ENCODE measurements around the gene ZNF853. TPM values are rescaled to one million over a fixed set of nuclear protein-coding genes. Genes with fewer than 3 reads are reported as not detected.
A peak's percentile ranks its signal among the peaks of the same experiment; 100 is the strongest.
"Not testable (repeated sequence)": the region's sequence is repeated elsewhere in the genome, so short reads cannot be mapped to it uniquely, and the experiment has no call there.

The ZNF853 gene
- total RNA-seq, 1 donor from 2014 or later: 6.2 TPM

- H3K36me3 Mint-ChIP-seq: peaks cover 3% of the 10 kb centered on the region
- no peaks in the 10 kb centered on the region for H3K27me3 ChIP-seq
- peak within 1 kb of the TSS; percentile 84 for H2AFZ ChIP-seq (replicated peaks)
- peaks cover 9% of the 10 kb centered on the region for H3K36me3 ChIP-seq
- peak within 1 kb of the TSS; percentile 97 for H3K27ac Mint-ChIP-seq
- no peaks in the 10 kb centered on the region for H3K4me1 ChIP-seq
- no peaks in the 10 kb centered on the region for H3K9me3 ChIP-seq (ENCODE audit: low read depth)
- peaks cover 6% of the 10 kb centered on the region for H3K4me1 Mint-ChIP-seq
- H3K4me3 ChIP-seq: peak within 1 kb of the TSS; percentile 66
- TF ChIP-seq EZH2phosphoT487 (IDR thresholded peaks at IDR 0.05) (no peak), EZH2 (IDR thresholded peaks at IDR 0.05) (no peak)
- TF ChIP-seq, protein P1, sequence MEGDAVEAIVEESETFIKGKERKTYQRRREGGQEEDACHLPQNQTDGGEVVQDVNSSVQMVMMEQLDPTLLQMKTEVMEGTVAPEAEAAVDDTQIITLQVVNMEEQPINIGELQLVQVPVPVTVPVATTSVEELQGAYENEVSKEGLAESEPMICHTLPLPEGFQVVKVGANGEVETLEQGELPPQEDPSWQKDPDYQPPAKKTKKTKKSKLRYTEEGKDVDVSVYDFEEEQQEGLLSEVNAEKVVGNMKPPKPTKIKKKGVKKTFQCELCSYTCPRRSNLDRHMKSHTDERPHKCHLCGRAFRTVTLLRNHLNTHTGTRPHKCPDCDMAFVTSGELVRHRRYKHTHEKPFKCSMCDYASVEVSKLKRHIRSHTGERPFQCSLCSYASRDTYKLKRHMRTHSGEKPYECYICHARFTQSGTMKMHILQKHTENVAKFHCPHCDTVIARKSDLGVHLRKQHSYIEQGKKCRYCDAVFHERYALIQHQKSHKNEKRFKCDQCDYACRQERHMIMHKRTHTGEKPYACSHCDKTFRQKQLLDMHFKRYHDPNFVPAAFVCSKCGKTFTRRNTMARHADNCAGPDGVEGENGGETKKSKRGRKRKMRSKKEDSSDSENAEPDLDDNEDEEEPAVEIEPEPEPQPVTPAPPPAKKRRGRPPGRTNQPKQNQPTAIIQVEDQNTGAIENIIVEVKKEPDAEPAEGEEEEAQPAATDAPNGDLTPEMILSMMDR (IDR thresholded peaks at IDR 0.05): no peak
- peak within 1 kb of the TSS; percentile 91 for H3K4me3 Mint-ChIP-seq
- H3K9me3 Mint-ChIP-seq: no peaks in the 10 kb centered on the region
- peaks cover 11% of the 10 kb centered on the region for H3K27me3 Mint-ChIP-seq (ENCODE audit: insufficient read depth, low read depth)
- peaks cover 11% of the 10 kb centered on the region for H3K79me2 ChIP-seq (ENCODE audit: low read depth)
- peaks cover 9% of the 10 kb centered on the region for H3F3A ChIP-seq (ENCODE audit: low read depth)
- DNase-seq (ENCODE audit: low spot score): peak; percentile 89
- H4K20me1 ChIP-seq (ENCODE audit: low read depth): no peaks in the 10 kb centered on the region
- H3K4me2 ChIP-seq: peak within 1 kb of the TSS; percentile 76
- H3K27ac ChIP-seq: peak within 1 kb of the TSS; percentile 76
- peak within 1 kb of the TSS; percentile 82 for H3K9ac ChIP-seq
These were observed 37.9 kb upstream of the ZNF853 start, which contains the start of gene ZDHHC4 for GRCh38 chr7:6577369-6578113. ZDHHC4 (plus strand) TSS chr7:6577454; CDS start chr7:6580562, 3,108 bp downstream.

- H3K36me3 Mint-ChIP-seq: peaks cover 6% of the 10 kb centered on the region
- peaks cover 6% of the 10 kb centered on the region for H3K4me1 Mint-ChIP-seq
- H3K9me3 ChIP-seq (ENCODE audit: low read depth): no peaks in the 10 kb centered on the region
- no peaks in the 10 kb centered on the region for H3K27me3 ChIP-seq
- DNase-seq (ENCODE audit: low spot score): no peak
- H3K9me3 Mint-ChIP-seq: no peaks in the 10 kb centered on the region
- H3K36me3 ChIP-seq: peaks cover 9% of the 10 kb centered on the region
- H2AFZ ChIP-seq (replicated peaks): no peak overlapping the region
- no peak for TF ChIP-seq EZH2phosphoT487 (IDR thresholded peaks at IDR 0.05)
- no peak for TF ChIP-seq EZH2 (IDR thresholded peaks at IDR 0.05)
- TF ChIP-seq, protein P1 (IDR thresholded peaks at IDR 0.05): no peak
- no peaks in the 10 kb centered on the region for H3K4me1 ChIP-seq
- H3K79me2 ChIP-seq (ENCODE audit: low read depth): peaks cover 11% of the 10 kb centered on the region
- no peak overlapping the region for H3K27ac Mint-ChIP-seq
- no peaks in the 10 kb centered on the region for H4K20me1 ChIP-seq (ENCODE audit: low read depth)
- H3K27ac ChIP-seq: no peak overlapping the region
- H3K4me3 ChIP-seq: peak overlapping the region; percentile 66
- H3K27me3 Mint-ChIP-seq (ENCODE audit: insufficient read depth, low read depth): peaks cover 5% of the 10 kb centered on the region
- H3K4me3 Mint-ChIP-seq: peak overlapping the region; percentile 91
- H3K9ac ChIP-seq: no peak overlapping the region
- peak overlapping the region; percentile 76 for H3K4me2 ChIP-seq
- peaks cover 9% of the 10 kb centered on the region for H3F3A ChIP-seq (ENCODE audit: low read depth)
These were observed 37.0 kb upstream of the ZNF853 start for GRCh38 chr7:6578114-6579084.

- Mint-ChIP-seq H3K4me3 (no peak overlapping the region), H3K27ac (peak overlapping the region; percentile 35)
These were observed 36.0 kb upstream of the ZNF853 start for GRCh38 chr7:6579446-6579845.

DNA sequence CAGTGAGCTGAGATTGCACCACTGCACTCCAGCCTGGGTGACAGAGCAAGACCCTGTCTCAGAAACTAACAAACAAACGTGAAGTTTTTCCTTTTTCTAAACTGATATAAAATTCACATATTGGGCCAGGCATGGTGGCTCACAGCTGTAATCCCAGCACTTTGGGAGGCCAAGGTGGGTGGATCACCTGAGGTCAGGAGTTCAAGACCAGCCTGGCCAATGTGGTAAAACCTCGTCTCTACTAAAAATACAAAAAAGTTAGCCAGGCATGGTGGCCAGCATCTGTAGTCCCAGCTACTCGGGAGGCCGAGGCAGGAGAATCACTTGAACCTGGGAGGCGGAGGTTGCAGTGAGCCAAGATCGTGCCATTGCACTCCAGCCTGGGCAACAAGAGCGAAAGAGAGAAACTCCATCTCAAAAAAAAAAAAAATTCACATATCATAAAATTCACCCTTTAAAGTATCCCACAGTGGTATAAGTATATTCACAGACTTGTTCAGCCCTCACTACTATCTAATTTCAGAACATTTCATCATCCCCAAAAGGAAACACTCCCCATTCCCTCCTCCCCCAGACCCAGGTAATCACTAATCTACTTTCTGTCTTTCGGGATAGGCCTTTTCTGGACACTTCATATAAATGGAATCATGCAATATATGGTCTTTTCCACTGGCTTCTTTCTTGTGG, 29.5 kb upstream of the ZNF853 start:
- H3K9me3 ChIP-seq (ENCODE audit: low read depth); H3K27ac ChIP-seq; H3K9ac ChIP-seq; H3K27me3 Mint-ChIP-seq (ENCODE audit: insufficient read depth, low read depth); H3K4me3 ChIP-seq; H3K27ac Mint-ChIP-seq; H3K4me2 ChIP-seq; DNase-seq (ENCODE audit: low spot score); H3K4me1 ChIP-seq; H4K20me1 ChIP-seq (ENCODE audit: low read depth); H3K27me3 ChIP-seq; H2AFZ ChIP-seq (replicated peaks); H3K9me3 Mint-ChIP-seq; H3K79me2 ChIP-seq (ENCODE audit: low read depth); H3K4me1 Mint-ChIP-seq: not testable (repeated sequence)
- H3K36me3 Mint-ChIP-seq: peaks cover 24% of the 10 kb centered on the region
- Histone ChIP-seq H3K36me3 (peaks cover 17% of the 10 kb centered on the region), H3F3A (ENCODE audit: low read depth) (peaks cover 13% of the 10 kb centered on the region)
- peak overlapping the region; percentile 10 for H3K4me3 Mint-ChIP-seq

More at GRCh38 chr7:6579446-6579845, 36.0 kb upstream of the ZNF853 start:
- H3F3A ChIP-seq (ENCODE audit: low read depth): peaks cover 9% of the 10 kb centered on the region
- H3K36me3 ChIP-seq: peaks cover 9% of the 10 kb centered on the region
- no peaks in the 10 kb centered on the region for H3K9me3 ChIP-seq (ENCODE audit: low read depth)
- no peaks in the 10 kb centered on the region for H3K27me3 ChIP-seq
- Mint-ChIP-seq H3K9me3 (no peaks in the 10 kb centered on the region), H3K27me3 (ENCODE audit: insufficient read depth, low read depth) (peaks cover 4% of the 10 kb centered on the region), H3K4me1 (peaks cover 6% of the 10 kb centered on the region), H3K36me3 (peaks cover 10% of the 10 kb centered on the region)
- H3K4me1 ChIP-seq: no peaks in the 10 kb centered on the region
- TF ChIP-seq, protein P1 (IDR thresholded peaks at IDR 0.05): peak; percentile 8
- TF ChIP-seq EZH2phosphoT487 (IDR thresholded peaks at IDR 0.05): no peak
- TF ChIP-seq EZH2 (IDR thresholded peaks at IDR 0.05): no peak
- no peak overlapping the region for H3K27ac ChIP-seq
- H3K79me2 ChIP-seq (ENCODE audit: low read depth): peaks cover 11% of the 10 kb centered on the region
- no peak for DNase-seq (ENCODE audit: low spot score)
- no peak overlapping the region for H3K4me2 ChIP-seq
- no peak overlapping the region for H3K4me3 ChIP-seq
- no peak overlapping the region for H2AFZ ChIP-seq (replicated peaks)
- no peak overlapping the region for H3K9ac ChIP-seq
- no peaks in the 10 kb centered on the region for H4K20me1 ChIP-seq (ENCODE audit: low read depth)
